ENCODE measurements around the gene TRIM31. TPM values are rescaled to one million over a fixed set of nuclear protein-coding genes. Genes with fewer than 3 reads are reported as not detected.
A peak's percentile ranks its signal among the peaks of the same experiment; 100 is the strongest.

Gene TRIM31
- total RNA-seq, 3 donors from 2014 or later: 121 to 202 (median 182) TPM

DNA sequence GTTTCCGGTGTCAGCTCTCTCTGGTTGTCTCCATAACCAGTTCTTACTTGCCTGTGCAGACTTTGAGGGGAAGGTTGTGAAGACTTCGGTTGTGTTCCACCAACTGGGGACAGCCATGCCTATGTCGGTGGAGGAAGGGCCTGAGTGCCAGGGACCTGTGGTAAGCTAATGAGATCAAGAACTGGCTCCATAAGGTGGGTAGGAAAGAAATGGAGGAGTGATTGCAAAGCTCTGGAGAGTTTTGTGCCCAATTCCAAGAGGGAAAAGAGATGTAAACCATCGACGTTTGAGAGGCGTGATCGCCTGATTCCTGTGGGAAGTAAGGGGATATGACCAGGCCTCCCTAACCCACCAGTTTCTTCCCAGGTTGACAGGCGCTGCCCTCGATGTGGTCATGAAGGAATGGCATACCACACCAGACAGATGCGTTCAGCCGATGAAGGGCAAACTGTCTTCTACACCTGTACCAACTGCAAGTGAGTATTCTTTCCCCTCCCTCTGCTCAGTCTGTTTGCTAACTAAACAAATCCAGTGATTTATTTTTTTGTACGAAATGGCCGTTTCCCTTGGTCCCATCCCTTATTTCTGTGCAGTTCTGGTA lies 50.9 kb downstream of the TRIM31 start:
- Histone ChIP-seq H3K9me3 (no peaks in the 10 kb centered on the region), H3K4me3 (peak overlapping the region; percentile 48), H3K36me3 (ENCODE audit: low read depth) (no peaks in the 10 kb centered on the region), H3K4me1 (ENCODE audit: low read depth) (peaks cover 12% of the 10 kb centered on the region)
- TF ChIP-seq, protein P1, sequence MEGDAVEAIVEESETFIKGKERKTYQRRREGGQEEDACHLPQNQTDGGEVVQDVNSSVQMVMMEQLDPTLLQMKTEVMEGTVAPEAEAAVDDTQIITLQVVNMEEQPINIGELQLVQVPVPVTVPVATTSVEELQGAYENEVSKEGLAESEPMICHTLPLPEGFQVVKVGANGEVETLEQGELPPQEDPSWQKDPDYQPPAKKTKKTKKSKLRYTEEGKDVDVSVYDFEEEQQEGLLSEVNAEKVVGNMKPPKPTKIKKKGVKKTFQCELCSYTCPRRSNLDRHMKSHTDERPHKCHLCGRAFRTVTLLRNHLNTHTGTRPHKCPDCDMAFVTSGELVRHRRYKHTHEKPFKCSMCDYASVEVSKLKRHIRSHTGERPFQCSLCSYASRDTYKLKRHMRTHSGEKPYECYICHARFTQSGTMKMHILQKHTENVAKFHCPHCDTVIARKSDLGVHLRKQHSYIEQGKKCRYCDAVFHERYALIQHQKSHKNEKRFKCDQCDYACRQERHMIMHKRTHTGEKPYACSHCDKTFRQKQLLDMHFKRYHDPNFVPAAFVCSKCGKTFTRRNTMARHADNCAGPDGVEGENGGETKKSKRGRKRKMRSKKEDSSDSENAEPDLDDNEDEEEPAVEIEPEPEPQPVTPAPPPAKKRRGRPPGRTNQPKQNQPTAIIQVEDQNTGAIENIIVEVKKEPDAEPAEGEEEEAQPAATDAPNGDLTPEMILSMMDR (IDR thresholded peaks at IDR 0.05): no peak
- ATAC-seq (no peak), DNase-seq (peak; percentile 42 to 54 (median 48))
- intact Hi-C loops (cut with DNase I, micrococcal nuclease): no loop called here

DNA sequence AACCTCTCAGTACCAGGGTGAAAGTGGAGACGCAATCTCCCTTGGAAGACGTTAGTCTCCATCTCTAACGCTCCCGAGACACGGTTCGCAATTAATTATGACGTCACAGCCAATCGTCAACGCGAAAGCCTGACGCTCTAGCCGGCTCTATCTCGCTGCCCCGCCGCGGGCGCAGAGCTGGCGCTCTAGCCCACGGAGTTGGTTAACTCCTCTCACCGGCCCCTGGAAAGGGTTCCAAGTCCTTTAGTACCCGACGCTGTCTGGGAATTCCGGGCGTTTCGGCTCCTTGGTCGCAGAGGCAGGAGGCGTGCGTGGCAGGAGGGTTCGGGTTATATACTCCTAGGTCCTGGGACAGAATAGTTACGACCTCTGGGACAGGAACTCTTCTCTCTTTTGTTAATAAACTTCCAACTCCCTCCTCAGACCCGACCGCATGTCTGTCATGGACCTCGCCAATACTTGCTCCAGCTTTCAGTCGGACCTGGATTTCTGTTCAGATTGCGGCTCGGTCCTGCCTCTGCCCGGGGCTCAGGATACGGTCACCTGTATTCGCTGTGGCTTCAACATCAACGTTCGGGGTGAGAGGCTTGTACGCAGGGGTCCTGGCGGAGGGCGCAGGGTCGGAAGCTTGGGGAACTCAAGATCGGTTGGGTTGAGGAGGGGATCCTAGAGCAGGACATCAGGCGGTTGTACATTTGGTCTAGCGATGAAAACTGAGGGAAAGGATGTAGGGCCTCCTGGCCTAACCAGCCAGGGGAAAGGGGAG lies 51.6 kb downstream of the TRIM31 start, which contains the start of gene POLR1H:
Gene POLR1H (plus strand): TSS at position 174 of the 766 bp plus-strand sequence. CDS start 260 bp downstream, at position 434.
- ATAC-seq (peak; percentile 98), DNase-seq (peak; percentile 93 to 96 (median 95))
- intact Hi-C loops (cut with DNase I, micrococcal nuclease): no loop called here
- TF ChIP-seq, protein P1 (IDR thresholded peaks at IDR 0.05): no peak
- Histone ChIP-seq H3K9me3 (no peaks in the 10 kb centered on the region), H3K4me3 (peak within 1 kb of the TSS; percentile 48), H3K36me3 (ENCODE audit: low read depth) (no peaks in the 10 kb centered on the region), H3K4me1 (ENCODE audit: low read depth) (peaks cover 12% of the 10 kb centered on the region)

DNA sequence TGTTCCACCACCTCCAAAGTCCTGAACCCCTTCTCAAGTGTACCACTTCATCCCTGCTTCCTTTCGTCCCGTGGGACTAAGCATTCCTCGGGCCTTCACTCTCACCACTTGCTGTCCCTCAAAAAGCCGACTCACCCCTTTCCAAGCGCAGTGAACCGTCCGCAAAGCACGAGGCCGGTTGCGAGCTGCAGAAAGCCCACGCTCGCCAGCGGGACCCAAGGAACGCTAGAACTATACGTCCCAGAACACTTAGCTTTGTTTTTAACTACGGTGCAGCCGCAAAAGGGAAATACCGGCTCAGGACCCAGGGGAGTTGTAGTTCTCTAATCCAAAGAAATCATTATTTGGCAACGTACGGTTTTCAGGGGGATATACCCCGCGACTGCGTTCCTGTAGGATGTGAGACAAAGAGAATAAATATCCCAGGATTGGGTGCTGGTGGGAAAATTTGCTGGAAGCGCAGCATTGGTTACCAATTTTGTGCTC lies 52.2 kb downstream of the TRIM31 start:
- peak overlapping the region; percentile 48 for H3K4me3 ChIP-seq
- intact Hi-C loops (cut with DNase I, micrococcal nuclease): no loop called here
- H3K36me3 ChIP-seq (ENCODE audit: low read depth): no peaks in the 10 kb centered on the region
- peaks cover 12% of the 10 kb centered on the region for H3K4me1 ChIP-seq (ENCODE audit: low read depth)
- no peaks in the 10 kb centered on the region for H3K9me3 ChIP-seq
- ATAC-seq (peak; percentile 10), DNase-seq (peak in 2 of 3 donors; percentile 54 to 58)
- TF ChIP-seq, protein P1 (IDR thresholded peaks at IDR 0.05): no peak

DNA sequence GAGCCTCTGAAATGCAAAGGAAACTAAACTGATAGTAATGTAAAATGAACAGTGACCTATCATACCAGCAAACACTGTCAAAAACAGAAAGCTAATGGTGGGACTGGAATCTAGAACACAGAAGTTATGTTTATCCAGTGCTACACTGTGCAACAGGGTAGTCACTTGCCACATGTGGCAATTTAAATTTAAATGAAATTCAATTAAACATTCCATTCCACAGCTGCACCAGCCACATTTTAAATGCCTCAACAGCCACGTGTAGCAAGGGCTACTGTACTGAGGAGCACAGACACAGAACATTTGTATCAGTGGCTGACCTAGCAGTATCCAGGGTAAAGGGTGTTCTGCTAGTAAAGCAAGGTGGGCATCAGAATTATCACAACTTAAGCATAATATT lies 57.4 kb downstream of the TRIM31 start:
- TF ChIP-seq, protein P1 (IDR thresholded peaks at IDR 0.05): no peak
- intact Hi-C loops (cut with DNase I, micrococcal nuclease): no loop called here
- no peaks in the 10 kb centered on the region for H3K4me1 ChIP-seq (ENCODE audit: low read depth)

DNA sequence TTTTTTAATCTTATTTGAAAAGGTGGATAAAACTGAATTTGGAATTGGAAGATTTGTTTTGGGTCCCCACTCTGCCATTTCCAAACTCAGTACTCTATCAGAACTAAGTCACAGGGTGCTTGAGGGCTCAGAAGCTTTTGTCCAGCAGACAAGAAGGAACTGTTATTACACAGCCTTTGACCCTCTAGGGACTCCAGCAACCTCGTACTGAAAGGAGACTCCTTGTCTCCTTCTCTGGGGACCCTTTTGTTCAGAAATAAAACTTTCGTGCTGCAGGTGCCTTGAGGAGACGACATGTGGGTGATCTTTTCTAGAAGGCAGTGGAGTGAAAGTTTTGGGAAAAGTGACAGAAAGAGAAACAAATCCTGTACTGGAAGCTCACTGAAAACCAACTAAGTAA lies 59.2 kb downstream of the TRIM31 start:
- intact Hi-C loops (cut with DNase I, micrococcal nuclease): no loop called here
- no peak for ATAC-seq
- TF ChIP-seq, protein P1 (IDR thresholded peaks at IDR 0.05): no peak

More for the DNA sequence above, 57.4 kb downstream of the TRIM31 start:
- ATAC-seq: no peak
- Histone ChIP-seq H3K9me3 (no peaks in the 10 kb centered on the region), H3K36me3 (ENCODE audit: low read depth) (no peaks in the 10 kb centered on the region), H3K4me3 (no peak overlapping the region)
- DNase-seq: no peak

More for the DNA sequence above, 59.2 kb downstream of the TRIM31 start:
- Histone ChIP-seq H3K4me3 (no peak overlapping the region), H3K36me3 (ENCODE audit: low read depth) (no peaks in the 10 kb centered on the region), H3K9me3 (no peaks in the 10 kb centered on the region), H3K4me1 (ENCODE audit: low read depth) (no peaks in the 10 kb centered on the region)
- DNase-seq: no peak

Other genes starting within 250 kb of the TRIM31 start
- 1,000 to 10,000 TPM in 2 of 3 donors, 100 to 1,000 TPM in 1; 833 to 1,988 (median 1,901) TPM for gene HLA-A, start 170.6 kb downstream of the TRIM31 start, total RNA-seq
- 10 to 100 TPM; 22.4 to 31.7 (median 23.0) TPM for gene POLR1H, start 51.8 kb downstream of the TRIM31 start, total RNA-seq
- gene PPP1R11, start 45.9 kb downstream of the TRIM31 start, total RNA-seq: 100 to 1,000 TPM in 1 of 3 donors, 10 to 100 TPM in 2; 78.4 to 115 (median 82.4) TPM
- gene RNF39, start 37.3 kb downstream of the TRIM31 start, total RNA-seq: 1 to 10 TPM in 1 of 3 donors, under 1 TPM in 1, not detected in 1; 0.87 to 2.5 TPM
- gene TRIM40, start 23.1 kb upstream of the TRIM31 start, total RNA-seq: 10 to 100 TPM; 19.8 to 37.3 (median 33.4) TPM
- gene TRIM10, start 48.1 kb upstream of the TRIM31 start, total RNA-seq: 1 to 10 TPM; 3.9 to 7.8 (median 5.3) TPM
- gene TRIM15, start 50.5 kb upstream of the TRIM31 start, total RNA-seq: 10 to 100 TPM; 37.2 to 73.2 (median 51.4) TPM
- 10 to 100 TPM; 52.6 to 58.1 (median 53.0) TPM for gene TRIM26, start 100.3 kb upstream of the TRIM31 start, total RNA-seq
- 10 to 100 TPM in 2 of 3 donors, 1 to 10 TPM in 1; 9.5 to 16.2 (median 10.4) TPM for gene TRIM39, start 213.8 kb upstream of the TRIM31 start, total RNA-seq
- 10 to 100 TPM; 34.9 to 66.8 (median 35.1) TPM for gene RPP21, start 232.1 kb upstream of the TRIM31 start, total RNA-seq